HG03565 (cell line): ENCODE data around the gene APP.
"Not testable (repeated sequence)": the region's sequence is repeated elsewhere in the genome, so short reads cannot be mapped to it uniquely, and the experiment has no call there.

ENCODE experiments used
- ATAC-seq: cut with Tn5 transposase; IDR thresholded peaks from one replicate; pipeline ENCODE4 v1.9.1; 2021; ENCODE audit warnings: mild to moderate bottlenecking, moderate library complexity; ENCODE audit not compliant: unreplicated experiment

The APP gene

DNA sequence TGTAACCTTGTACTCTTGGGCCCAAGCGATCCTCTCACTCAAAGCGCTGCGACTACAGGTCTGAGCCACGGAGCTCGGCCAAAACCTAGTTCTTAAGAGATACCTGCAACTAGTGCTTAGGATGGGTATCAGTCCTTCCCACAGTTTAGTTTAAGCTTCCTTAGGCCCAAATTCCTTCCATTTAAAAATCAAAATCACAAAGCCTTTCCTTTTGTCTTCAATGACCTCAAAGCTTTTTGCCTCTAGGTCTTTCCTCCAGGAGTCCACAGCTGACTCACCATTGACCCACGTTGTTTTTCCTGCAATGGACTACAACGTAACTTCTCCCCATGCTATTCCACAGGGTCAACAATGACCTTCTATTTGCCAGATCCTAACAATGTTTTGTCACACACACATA is 64.0 kb downstream of the APP start:
- no peak for ATAC-seq

DNA sequence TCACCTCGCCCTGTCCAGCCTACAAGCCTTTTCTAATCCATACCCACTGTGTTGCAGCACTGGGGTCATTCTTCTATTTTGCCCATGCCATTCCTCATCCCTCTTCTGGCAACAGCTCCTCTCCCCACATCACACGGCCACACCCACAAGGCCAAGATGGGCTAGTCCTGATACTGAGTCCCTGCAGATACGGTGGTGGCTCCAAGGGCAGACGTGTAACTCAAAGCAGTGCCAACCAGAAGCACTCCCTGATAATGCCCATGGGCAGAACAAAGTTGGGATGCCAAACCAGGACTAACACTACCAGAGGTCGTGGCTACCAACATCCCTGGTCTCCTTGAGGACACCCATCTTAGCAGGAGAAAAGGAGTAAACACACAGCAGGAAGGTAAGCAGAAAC is 64.8 kb downstream of the APP start:
- no peak for ATAC-seq

DNA sequence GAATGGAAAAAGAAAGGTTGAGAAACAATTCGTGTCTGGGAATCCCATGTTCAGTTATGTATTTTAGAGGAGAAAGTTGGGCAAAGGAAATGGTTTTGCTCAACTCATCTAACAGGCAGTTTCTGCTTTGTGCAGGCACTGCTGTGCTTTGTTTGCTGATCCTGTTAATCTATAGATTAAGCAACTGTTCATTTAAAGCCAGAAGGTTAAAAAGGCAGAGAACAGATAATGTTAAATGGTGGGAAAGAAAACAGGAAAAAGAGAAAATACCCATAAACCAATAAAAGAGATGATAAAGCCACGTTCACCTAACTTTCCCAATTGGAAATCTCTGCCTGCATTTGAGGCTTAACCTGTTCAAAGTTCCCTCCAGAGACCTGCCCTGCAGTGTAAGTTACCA is 70.0 kb downstream of the APP start:
- ATAC-seq: no peak

DNA sequence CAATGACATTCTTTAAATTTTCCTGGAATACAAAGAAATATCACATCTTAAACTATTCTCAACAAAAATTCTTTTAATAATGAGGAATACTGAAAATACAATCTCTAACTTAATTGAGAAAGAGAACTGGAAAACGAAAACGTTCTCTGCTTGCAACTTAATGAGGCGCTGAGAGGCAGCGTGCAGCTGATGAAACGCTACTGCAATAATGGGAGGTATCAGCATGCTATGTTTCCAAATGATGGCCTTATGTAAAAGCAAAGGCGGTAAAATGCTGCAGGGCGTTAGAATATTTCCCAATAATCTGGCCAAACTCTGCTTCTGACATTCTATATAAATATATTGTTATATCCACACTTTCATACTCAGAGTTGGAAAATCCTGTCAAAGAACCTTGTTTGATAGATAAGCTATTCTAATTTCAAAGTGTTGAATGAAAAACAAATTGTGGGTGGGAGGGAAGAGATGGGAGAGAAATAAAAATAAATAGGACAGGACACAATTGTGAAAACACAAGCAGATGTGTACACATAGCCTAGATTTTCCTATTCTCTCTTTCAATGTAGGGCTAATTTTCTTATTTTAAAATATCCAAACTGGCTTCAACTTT is 70.9 kb downstream of the APP start:
- ATAC-seq: no peak

DNA sequence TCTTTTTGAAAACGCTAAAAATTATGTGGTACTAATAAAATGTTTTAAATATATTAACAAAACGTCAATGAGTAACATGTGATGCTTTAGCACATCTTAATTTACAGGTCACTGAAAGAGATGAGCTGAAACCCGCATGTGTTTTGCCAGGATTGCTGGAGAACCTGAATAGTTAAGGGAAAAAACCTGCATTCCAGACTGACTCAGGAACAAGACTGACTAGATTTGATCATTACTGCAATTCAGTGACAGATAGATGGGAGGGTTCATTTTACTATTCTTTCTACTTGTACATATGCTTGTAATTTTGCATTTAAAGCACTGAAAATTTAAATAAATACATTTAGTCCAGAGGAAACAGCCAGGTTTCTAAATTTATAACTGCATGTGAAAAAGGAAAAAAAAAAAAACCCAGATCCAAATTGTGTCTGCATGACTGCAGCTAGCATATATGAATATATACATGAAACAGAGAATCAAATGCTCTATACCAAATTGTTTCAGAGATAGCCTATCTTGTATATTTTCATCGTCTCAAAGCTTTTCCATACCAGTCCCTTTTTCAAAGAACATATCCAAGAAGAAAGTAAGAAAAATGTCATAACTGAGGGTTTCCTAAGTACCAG is 71.7 kb downstream of the APP start:
- no peak for ATAC-seq

DNA sequence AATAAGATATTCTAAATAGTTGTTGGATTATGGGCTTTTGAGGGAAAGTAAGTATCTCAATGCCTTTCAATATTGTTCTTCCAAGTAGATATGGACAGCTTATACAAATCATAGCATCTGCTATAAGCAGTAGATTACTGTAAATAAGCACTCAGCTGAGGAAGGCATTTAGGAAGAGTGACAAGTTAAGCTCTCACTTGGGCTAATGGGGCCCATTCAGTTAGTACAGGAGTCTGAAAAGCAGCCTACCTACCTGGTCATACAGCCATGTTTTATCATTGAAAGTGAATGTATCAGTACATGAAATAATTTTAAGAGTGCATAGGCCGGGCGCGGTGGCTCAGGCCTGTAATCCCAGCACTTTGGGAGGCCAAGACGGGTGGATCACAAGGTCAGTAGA is 73.1 kb downstream of the APP start:
- no peak for ATAC-seq

DNA sequence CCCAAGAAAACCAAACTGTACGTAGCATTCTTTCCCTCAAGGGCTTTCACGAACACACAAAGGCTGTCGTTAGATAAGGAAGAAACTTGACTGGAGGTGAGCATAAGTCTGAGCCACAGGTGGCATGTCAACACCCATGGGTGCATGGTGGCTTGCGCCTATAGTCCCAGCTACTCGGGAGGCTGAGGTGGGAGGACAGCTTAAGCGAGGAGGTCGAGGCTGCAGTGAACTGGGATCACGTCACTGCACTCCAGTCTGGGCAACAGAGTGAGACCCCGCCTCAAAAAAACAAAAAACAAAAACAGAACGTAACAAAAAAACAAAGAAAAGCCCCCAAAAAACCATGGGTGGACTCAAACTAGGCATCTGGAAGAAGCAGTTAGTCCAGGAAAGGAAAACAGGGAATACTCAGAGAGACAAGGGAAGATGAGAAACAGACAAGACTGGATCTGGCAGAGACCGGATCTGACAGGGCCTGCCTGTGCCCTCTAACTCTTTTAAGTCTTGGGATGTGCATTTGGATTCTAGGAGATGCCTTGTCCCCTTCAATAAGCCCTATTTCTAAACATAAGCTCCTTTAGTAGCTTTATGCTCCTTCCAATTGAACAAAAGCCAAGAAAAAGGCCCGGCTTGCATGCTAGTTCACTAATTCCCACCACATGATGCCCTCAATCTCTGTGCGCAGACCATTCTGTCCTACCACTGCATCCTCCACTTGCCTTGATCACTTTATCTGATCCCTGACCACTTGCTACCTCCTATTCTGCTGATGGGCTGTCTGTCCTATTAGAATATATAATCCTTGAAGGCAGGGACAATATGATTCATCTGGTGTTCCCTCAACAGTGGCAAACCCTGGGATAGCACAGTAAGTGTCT is 73.8 kb downstream of the APP start:
- no peak for ATAC-seq

DNA sequence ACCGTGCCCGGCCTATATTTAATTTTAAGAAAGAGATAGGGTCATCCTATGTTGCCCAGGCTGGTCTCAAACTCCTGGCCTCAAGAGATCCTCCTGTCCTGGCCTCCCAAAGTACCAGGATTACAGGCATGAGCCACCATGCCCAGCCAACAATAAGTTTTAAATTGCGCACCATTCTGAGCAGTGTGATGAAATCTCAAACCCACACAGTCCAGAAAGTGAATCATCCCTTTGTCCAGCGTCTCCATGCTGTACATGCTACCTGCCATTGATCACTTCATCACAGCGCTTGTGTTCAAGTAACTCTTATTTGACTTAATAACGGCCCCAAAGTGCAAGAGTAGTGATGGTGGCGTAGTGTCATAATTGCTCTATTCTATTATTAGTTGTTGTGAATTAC is 75.4 kb downstream of the APP start:
- ATAC-seq: no peak

DNA sequence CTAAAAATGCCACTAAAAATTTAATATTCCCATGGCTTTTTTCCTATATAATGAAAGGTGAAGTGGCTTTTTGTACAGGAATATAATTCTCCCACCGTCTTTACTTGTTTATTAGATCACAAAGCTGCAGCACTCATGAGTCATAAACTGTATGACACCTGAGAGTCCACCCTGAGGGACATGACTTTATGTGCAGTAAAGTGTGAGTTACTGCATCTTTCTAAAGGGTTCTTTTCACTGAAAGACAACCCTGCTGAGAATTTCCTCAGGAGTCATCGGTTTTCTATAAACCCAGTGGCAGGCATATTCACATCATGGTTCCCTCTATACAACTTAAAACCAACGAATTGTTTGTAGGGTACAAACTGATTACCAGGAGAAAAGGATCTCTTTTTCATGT is 77.4 kb downstream of the APP start:
- no peak for ATAC-seq

DNA sequence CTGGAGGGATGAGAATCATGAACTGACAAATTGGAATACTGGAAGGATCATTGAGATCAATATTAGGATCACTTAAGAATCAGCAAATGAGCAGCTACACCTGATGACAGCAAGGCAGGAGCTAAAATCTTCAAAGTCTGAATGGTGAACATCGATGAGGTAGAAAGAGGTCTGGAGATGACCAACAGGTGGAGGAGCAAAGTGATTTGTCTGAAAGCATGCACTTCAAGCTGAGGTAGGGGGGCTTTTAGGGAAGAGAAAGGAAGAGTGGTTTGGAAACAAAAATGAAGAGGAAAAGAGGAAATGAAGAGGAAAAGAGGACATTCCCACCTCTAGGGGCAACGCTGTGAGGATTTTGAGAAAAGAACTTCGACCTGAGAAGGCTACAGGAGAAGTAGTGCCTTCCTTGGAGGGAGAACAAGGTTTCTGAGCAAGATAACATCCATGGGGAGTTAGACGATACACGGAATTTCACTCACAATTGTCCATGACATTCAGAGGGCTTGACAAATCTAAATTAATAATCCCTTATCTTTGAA is 79.0 kb downstream of the APP start:
- ATAC-seq: no peak

DNA sequence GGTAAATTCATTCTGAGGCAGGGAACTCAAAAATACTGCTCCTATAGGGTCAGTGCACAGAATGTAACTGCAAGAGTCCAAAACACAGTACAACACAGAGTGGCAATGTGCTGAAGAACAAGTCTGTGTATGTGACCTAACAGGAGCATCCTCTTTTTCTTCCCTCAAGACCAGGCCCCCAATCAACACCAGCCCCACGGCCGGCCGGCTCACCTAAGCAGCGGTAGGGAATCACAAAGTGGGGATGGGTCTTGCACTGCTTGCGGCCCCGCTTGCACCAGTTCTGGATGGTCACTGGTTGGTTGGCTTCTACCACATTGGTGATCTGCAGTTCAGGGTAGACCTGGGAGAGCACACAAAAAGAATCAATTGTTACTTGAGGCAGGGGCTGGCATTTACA is 80.8 kb downstream of the APP start:
- ATAC-seq: no peak

DNA sequence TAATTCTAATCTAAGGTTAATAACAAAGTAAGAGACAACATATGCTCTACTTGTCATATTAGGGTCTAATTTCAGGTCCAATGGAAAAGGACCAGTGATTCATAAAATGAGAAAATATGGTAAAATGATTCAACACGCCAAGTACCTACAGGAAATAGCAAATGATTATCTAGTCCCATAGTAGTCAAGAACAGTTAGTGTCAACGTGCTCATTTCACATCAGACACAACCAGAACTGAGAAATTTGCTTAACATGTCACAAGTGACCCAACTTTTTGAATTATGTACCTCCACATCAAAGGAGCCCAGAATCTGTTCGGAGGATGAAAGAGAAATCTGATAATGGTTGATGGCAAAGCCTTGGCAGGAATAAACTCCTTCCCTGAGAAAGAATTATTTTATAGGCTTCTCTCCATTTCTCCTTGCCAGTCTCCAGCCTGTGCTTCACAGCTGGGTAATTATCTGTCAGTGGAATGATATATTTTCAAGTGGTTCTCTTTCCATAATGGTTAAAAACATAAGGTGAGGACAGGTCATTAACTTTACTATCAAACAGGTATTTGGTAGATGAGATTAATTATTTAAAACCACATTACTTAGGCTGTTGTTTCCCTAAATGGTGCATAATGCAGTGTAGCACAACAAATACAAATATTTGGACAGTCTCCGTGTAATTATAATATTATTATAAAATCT is 83.2 kb downstream of the APP start:
- no peak for ATAC-seq

DNA sequence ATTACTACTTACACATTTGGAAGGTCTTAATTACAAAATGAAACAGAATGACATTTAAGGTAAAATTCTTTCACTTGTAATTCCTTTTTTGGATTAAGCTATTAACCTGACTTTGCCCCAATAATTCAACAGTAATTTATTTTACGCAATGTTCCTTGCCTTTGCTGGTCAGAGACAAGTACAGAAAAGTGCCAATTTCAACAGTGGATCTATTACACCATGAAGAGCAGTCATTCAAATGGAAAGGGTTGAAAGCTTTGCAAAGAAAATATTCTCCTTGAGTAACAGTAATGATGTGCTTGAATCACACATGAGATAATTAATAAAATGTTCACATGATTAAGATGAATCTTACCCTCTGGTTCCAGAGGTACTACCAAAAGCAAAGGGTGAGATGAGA is 84.7 kb downstream of the APP start:
- no peak for ATAC-seq

DNA sequence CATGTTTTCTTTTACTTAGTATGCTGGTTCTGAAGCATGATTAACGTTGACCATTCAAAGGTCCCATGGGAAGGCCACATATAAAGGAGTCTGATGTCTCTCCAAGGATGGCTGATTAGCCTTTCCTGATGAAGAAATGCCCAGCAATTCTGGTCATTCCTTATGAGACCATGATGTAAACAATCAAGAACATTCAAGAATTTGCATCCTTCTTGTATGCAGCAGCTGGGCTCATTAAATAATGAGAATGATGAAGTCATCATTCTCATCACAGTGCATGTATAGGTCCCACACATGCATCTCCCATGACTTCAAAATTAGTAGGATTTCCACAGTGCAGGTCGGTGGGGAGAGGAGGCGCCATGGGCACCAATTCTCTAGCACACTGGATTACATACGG is 85.4 kb downstream of the APP start:
- ATAC-seq: no peak

DNA sequence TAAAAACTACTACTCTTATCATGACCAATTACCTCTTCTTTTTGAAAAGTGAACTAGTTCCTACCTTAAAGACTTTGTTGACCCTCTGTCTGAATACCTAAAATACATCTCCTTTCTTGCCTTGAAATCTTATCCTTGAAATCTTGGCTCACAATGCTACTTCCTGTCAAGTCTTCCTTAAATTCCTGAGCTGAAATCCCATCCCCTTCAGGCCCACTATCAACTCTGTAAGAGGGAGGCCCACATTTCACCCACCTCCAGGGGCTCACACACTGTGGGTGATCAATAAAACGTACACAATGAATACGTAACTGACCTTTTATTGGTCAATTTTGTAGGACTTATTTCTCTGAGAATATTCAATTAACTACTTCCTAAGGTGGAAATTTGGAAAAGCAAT is 88.0 kb downstream of the APP start:
- ATAC-seq: no peak

DNA sequence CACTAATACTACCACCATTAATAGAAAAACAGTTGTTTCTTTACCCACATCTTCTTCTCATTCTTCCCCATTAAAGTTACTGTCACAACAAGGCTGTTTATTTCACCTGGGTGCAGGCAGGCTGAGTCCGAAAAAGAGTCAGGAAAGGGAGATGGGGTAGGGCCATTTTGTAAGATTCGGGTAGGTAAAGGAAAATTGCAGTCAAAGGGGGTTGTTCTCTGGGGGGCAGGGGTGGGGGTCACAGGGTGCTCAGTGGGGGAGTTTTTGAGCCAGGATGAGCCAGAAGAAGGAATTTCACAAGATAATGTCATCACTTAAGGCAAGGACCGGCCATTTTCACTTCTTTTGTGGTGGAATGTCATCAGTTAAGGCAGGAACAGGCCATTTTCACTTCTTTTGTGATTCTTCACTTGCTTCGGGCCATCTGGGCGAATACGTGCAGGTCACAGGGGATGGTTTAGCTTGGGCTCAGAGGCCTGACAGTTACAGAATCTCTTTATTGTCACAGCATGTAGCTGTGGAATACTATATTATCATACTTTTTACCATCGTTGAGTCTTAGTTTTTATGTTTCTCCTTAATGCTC is 89.3 kb downstream of the APP start:
- ATAC-seq: not testable (repeated sequence)

DNA sequence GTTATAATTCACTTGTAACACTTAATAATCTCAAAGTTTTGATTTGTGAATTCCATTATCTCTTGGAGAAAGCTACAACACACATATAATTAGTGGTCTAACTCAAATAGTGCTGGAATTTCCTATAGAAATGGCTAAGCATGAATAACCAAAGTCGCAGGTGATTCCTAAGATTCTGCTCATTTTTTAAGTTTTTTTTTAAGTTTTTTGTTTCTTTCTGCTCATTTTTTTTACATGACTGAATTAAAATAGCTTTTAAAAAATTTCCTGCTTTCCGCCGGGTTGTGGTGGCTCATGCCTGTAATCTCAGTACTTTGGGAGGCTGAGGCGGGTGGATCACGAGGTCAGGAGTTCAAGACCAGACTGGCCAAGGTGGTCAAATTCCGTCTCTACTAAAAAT is 90.4 kb downstream of the APP start:
- ATAC-seq: no peak

DNA sequence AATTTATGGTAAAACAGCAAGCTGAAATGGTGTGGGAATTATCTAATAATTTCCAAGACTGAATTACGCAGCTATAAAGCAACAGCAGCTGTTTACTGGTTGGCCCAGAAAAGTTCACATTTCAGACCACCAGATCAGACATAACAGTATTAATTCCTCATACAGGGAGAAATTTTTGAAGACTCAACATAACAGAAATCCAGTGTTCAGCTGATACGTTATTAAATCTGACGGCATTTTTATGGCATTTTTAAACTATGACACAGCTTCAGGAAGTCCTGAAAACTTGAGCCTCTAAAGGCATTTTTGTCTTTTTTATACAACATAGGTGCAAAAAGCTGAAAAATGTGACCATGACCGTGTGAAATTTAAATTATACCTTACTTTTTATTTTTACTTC is 91.2 kb downstream of the APP start:
- no peak for ATAC-seq

DNA sequence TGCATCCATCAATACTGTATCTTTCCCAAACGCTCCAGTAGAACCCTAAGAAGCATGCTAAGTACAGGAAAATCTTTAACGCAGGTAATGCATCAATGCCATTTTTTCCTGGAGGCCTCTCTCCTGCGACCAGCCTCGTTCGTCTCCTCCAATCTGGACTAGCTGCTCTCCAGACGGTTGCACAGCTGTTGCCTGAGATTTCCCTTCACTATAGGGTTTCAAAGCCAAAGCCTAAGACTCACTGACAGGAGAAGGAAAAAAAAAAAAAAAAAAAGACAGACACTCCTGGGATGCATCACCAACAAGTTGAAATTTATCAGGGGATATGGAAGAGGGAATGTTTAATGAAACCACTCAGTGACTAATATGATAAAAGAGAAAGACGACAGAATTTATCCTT is 93.0 kb downstream of the APP start:
- no peak for ATAC-seq

DNA sequence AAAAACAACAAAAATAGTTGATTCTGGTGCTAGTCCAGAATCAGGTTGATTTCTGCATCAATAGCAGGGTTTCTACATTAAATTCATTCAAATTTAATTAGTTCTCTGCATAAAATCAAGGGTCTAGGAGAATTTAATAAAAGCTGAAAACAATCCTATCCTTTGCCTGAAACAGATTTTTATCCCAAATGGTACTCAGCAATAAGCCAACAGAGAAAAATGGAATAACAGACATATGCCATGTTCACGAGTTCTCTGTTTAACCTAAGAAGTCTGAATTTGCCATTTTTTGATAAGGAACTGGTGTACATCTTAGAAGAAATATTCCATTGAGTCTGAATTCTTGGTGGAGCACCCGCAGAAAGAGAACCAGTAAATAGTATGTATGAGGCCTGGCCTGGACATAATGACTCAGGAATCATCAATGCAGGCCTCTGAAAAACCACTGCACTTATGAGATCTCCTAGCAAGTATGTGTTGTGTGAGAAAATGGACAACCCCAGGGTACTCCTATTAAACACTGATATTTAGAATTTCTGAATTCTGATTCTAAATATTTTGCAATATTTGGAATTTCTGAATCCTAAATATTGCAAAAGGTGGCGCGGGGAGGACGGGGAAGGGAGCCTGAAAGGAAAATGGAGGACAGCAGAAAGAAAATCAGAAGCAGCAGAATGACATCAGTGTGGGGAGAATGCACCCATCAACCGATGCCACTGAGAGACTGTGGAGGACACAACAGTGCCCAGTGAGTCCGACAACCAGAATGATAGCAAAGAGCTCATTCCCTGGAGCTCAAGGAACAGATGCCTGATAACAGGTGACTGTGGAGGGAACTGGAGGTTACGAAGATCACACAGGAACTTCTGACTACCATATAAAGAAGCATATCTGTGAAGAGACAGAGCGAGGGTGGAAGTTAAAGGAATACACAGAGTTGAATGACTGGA is 97.6 kb downstream of the APP start:
- ATAC-seq: no peak
